SHP77 treated with DMSO at 0.1 percent for 48 hours (cell line): ENCODE measurements around the gene UBAP1L.
"Not testable (repeated sequence)": the region's sequence is repeated elsewhere in the genome, so short reads cannot be mapped to it uniquely, and the experiment has no call there.

ENCODE experiments used
- DNase-seq: peaks from one replicate; lab custom pipeline; 2025; lab: John Stamatoyannopoulos, UW

Gene UBAP1L

DNA sequence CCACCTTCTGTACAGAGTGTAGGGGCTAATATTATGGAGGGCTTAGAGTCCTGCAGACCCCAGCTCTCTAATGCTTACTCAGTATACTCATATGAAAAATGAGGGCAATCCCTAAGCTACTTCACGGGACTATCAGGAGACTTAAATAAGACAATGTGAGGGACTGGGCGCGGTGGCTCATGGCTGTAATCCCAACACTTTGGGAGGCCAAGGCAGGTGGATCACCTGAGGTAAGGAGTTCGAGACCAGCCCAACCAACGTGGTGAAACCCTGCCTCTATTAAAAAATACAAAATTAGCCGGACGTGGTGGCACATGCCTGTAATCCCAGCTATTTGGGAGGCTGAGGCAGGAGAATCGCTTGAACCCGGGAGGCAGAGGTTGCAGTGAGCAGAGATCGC is 15.2 kb downstream of the UBAP1L start:
- DNase-seq, result not testable (repeated sequence)

DNA sequence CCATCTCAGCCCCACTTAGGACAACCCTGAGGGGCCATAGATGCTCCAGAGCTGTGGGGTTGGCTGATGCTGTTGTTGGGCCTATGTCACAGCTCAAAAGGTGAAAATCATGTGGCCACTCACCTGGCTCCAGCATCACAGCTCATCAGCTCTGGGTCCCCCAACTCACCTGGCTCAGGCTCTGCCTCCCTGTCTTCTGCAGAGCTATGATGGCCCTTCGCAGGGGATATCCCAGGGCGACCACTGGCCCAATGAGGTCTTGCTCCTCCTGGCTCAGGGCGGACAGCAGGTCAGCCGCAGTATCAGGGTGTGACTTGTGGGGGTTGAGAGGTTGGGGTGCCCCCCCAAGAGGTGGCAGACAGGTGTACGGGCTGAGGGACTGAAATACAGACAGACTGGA is 15.7 kb downstream of the UBAP1L start:
- DNase-seq, result no peak

DNA sequence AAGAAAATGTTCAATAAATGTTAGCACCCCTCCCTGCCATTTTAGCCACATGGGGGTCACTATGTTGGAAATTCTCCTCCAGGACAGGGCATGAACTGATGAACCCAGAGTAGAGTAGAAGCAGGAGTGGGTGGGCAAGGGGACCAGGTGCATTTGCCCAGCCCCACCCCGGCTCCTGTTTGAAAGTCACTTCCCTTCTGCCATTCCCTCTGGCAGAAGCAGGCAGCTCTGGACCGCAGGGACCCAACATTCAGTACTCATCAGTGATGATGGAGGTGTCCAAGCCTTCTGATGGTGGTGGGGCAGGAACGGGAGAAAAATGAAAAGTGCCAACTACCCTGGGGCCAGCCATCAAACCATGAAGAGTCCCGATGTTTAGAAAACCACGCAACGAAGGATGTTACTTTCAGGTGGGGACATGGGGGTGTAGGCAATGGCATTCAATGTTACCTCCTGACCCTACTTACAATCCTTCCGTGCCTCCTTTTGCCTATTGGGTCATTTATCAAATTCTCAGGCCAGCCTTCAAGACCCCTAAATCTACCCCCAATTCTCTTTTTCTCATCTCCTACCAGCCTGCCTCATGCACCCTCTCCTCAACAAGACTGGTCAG is 17.2 kb downstream of the UBAP1L start:
- DNase-seq, result no peak

DNA sequence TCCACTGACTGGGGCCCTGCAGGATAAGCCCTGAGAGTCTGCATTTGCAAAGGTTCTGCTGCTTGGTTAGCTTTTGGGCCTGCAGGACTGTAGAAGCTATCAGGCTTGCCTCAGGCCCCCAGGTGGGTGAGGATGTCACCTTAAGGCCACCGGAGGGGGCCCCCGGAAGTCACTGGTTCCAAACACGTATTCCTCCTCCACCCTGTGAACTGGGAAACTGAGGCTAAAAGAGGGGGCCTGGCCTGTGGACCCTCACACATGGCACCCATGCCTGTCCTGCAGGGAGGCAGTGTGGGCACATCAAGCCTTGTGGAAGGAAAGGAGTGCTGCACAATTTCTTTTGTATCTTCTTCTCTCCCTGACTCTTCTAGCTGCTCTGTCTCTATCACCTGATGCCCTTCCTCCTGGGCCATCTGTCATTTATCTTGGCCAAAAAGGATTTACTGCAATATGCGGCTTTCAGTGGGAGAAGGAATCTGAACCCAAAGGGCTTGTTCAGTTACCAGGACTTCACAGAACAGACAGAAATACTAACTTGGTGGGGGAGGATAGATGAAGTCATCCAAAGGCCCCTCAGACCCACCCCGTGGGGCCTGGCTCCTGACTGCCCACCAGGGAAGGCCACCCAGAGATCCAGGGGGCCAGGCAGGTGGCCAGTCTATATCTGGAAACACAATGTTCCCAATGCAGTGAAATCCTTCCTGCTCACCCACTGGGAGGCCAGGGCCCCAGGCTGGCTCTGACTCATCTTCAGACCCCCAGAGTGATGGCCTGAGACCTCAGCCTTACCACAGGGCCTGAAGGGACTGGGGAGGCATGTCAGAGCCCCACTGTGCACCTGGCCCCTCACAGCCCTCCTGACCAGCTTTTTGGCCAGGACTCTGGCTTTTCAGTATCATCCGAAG is 18.3 kb downstream of the UBAP1L start:
- no peak for DNase-seq

DNA sequence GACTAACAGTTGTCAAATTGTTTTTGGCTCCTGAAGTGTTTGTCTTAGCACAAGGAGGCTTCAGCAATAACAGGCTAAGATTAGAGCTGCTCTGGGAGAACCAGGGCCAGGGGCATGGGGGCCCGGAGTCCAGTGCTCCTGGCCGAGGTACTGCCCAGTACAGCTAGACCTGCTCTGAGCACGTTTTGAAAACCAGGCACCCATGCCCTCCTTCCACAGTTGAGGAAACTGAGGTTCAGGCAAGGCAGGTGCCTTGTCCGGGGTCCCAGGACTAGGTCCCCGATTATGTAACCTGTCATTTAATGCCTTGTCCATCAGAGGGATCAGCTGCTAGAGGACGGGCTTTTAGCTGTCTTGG is 19.3 kb downstream of the UBAP1L start:
- DNase-seq, result no peak

DNA sequence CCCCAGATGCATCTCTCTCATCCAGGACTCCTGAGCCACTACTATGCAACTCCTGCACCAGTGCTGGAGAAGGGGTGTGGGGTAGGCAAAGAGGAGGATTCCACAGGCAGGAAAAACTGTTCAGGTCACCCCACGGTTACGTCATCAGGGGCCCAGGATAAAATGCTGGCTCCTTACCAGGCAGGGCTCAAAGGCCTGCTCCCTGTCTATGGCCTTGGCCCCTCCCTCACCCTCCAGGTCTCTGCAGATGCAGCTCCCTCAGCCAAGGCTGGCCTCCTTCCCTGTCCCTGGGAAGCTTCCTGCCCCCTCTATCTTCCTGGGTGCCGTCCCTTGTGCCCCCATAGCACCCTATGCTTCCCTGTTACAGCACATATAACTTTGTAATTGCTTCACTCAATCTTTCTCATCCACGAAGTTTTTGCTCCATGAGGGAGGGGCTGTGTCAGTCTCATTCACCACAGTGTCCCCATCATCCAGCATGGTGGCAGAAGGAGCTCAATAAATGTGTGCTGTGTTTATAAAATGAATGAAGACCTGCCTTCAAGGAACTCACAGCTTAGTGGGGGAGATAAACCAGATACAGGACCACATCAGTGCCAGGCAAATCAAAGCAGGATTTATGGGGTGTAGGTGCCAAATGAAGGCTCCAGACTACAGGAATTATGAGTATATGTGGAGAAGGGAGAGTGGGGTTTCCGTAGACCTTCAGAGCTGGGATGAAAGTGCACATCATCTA is 19.8 kb downstream of the UBAP1L start:
- DNase-seq, result no peak

DNA sequence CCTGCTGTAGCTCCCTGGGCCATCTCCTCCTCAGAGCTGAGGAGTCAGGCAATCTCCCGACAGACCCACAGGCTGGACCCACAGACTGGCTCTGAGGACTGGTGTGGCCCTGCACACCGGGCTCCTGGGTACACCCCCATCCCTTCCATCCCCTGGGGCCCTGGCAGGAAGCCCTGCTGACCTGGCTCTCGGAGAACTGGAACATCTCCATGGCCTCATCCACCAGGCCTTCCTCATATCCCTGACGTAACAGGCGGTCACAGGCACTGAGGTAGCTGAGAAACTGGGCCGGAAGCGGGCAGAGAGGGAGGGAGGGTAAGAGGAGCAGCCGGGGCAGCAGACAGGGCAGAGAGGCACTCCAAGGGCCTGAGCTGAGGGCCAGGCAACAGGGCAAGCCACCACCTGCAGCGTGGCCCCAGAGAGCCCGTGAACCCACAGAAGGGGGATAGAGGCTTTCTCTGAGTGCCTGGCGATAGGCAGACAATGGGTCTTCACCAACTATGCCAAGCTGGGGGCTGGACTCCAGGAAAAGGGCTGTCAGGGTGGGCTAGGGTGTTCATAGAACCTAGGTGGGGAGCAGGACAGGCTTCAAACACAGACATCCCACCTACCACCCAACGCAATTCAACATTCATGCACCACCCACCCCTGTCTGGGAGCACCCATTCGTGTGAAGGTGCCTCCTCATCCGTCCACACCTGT is 20.6 kb downstream of the UBAP1L start:
- DNase-seq, result no peak

DNA sequence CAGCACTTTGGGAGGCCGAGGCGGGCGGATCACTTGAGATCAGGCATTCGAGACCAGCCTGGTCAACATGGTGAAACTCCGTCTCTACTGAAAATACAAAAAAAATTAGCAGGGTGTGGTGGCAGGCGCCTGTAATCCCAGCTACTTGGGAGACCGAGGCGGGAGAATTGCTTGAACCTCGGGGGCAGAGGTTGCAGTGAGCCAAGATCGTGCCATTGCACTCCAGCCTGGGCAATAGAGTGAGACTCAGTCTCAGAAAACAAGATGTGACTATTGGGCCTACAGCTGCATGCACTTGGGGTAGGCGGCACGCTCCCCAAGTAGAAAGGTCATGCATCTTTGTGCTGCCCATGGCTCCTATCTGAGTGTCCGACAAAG is 21.2 kb downstream of the UBAP1L start:
- not testable (repeated sequence) for DNase-seq

DNA sequence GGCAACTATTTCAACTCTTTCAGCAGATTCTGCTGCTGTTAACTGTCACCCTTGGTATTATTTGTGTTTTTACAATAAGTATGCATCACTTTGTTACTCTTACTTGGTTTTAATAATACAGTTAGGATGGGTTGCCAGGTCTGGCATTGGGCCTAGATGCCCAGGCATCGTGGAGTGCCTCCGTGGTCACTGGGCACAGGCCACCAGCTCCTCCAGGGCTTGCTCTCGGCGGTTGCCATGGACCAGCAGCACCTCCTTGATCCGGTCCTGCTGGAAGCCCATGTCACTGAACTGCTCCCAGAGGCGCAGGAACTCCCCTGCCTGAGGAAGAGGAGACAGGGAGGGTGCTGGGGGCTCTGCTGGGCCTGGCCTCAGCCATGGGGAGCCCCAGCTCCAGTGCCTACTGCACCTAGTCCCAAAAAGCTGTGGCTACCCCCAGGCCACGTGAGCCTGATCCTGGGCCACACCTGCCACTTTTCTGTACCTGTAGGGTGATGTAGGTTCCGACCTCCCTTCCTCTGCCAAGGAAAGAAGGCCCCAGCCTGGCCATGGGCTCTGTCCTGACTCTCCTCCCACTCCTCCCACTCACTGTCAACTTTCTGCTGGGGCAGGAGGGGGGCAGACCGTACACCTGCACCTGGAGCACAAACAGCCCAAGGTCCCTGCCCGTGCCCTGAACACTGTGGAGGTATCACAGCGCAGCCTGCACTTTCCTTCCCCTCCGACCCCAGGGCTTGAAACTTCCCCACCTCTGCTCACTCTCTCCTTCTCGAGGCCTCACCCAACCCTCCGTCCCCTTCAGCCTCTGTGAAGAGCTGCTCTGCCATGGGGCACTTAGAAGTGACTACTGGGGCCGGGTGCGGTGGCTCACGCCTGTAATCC is 21.8 kb downstream of the UBAP1L start:
- DNase-seq, result no peak

DNA sequence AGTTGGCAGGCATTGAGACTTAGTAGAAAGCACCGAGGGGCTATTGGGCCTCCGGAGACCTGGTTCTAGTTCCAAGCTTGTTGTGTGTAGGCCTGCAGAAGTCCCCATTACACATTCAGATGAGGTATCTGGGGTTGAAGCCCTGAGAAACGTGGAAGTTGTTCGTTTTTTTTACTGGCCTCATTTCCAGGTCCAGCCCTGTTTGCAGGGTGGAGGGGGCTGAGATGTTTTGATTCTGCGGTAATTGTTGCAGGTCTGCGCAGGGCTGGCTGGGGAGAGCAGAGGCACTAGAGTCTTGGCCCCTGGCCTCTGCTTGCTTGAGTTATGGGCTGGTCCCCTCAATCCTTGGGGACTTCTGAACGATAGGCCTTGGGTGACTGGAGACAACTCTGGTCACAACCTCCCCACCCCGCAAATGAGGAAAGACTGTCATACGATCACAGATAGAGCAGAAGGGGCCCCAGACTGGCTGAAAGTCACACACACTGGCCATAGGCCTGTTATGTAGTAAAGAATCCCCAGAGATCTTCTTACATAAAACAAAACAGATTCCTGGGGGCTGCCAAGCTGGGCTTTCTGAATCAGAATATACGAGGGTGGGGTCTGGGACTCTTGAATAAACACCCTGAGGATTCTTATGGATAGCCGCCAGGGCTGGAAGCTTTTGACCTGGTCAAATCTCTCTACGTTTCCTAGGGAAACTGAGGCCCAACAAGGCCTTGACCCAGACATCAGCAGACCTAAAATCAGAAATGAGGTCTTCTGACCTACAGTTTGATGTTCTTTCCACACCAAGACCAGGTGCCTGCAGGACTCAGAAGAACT is 22.8 kb downstream of the UBAP1L start:
- DNase-seq, result no peak

DNA sequence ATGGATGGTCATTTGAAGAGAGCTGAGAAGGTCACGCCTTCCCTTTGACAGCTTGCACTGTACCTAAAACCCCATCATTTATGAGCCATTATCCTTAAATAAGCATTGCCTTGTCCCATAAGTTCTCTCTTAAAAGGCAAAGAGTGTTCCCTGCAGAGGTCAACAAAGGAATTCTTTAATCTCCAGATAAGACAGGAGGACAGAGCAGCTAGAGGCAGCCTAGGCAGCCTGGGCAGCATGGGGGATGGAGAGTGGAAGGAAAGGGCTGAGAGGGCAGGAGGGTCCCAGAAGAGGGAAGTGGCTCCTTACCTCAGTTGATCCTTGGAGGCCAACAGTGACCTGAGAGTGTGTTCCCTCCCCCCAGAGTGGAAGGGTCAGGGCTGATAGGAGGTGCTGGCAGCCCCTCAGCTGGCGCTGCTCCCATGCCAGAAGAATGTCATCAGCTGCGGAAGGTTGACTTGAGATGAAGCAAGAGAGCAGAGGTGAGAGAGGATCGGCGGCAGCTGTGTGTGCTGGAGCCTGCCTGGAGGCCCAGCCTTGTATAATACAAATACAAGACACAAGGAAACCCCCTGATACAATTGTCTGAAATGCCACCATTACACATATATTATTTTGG is 25.7 kb downstream of the UBAP1L start:
- no peak for DNase-seq

DNA sequence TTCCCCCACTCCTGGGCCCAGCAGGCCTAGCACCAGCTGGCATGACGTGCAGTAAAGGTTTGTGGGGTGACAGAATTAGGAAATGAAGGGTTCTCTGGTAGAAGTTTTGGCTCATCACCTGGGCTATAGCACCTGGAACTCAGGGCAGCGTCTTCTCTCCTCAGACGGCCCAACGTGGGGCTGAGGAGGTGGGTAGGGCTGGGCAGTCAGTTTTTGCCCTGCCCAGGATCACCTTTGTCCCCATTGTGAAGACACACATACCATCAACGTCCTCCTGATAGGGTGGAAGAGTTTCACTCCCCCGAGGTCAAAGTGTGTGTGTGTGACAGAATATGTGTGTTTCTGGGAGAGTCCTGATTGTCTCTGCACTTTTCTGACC is 26.4 kb downstream of the UBAP1L start:
- no peak for DNase-seq

DNA sequence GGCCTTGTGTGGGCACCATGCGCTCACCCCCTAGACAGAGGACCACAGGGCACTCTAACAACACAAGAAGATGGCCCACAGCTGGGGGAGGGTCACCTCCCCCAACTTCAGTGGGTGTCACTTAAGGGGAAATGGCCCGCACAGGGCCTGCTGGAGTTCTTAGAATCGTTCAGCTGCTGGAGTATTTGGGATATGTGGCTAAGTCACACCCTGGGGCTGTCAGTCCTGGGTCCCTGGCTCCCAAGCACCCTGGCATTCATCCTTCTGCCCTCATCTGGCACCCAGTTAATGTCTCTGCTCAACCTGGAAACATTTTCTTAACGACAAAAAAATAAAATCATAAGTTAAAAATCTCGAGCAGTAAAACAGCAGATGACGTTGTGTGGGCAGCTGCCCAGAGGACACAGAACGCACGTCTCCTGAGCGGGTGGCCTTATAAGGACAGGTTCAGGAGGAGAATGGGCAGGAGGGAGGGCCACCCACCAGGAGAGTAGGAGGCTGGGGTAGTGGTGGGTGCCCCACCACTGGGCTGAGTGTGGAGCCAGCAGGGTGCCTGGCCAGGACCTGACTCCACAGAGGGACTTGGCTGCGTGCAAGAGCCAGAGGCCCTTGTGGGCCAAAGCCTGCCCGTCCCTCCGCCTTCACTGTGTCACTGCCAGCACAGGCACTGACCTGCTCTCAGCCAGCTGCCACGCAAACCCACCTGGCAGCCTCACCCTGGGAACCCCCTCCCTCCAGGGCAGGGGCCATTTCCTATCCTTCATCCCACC is 26.9 kb downstream of the UBAP1L start:
- no peak for DNase-seq

DNA sequence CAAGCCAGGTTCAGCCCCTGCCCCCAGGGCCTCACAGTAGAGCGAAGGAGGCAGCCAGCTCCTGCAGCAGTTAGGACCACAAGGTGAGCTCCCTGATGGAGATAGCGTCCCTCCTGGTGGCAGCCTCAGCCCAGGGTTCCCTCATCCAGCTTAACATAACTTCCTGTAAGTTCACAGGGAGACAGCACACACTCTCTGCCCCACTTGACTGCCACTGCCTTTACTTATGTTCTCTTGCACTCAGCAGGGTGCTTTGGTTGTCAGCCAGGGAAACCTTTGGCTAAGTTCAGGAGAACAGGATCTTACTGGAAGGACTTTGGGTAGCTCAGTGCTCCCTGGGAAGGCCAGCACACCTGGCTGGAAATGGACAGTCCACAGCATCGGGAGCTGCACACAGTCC is 27.6 kb downstream of the UBAP1L start:
- no peak for DNase-seq

DNA sequence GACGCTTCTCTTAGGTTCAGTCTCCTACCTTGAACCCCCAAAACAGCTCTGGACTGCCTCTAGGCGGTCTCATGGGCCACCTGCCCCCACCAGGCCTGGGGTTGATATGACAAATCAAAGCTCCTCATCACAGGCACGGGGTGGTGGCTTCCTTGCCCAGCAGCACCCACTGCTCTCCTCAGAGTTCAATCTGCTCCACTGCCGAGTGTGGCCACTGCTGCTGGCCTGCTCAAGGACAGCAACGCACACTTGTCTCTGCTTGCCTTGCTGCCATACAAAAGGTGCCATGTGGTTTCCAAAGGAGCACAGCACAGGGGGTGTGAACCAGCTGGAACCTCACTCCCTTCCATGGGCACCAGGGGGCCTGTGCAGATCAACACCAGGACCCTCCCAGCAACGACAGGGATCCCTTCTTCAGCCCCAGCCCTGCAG is 28.3 kb downstream of the UBAP1L start:
- no peak for DNase-seq

DNA sequence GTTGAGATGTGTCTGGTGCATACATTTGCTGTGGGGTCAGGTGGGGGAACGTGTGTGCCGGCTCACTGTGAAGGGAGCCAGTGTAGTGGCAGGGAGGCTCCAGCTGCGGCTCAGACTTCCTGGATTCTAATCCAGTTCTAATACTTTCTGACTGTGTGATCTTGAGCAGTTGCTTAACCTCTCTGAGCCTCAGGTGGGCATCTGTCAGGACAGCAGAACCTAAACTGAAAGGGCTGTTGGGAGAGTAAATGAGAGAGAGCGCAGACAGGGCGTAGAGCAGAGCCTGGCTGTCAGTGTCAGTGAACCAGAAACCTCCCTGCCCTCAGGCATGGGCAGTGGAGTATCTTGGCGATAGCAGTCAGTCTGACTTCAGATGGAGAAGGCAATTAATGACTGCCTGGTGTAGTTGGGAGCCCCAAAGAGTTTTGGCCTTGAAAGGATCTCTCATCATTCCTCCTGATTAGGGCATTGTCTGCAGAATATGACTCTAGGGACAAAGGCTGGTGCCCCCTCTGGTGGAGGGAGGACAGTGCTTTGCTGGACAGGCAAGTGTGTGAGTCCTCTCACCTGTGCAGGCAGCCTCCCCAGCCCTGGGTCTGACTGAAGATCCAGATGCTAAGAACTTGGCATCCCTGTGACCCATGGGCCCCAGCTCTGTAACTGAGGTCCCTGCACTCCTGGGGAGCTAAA is 28.9 kb downstream of the UBAP1L start:
- no peak for DNase-seq

DNA sequence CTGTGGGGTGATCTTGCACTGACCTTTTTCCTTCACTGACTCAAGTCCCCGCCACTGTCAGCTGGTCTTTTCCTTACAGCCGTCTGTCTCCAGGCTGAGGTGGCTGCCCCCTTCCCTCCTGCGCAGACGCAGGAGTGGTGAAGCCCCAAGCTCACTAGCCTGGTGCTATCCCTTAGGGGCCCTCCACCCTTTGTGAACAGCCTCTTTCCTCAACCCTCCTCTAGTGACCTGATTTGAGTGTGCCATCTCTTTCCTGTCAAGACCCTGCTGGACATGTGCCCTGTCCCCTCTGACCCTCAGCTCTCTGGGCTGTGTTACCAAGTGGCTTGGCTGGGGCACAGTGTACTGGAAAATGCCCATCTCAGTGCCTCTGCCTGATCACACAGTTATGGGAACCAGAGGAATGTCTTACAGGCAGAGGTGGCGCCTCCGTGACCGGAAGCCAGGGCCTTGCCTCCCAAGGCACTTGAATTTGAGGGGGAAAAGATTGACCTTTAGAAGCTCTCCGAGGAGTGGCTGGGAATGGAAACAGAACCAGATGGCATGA is 29.7 kb downstream of the UBAP1L start:
- DNase-seq, result no peak

DNA sequence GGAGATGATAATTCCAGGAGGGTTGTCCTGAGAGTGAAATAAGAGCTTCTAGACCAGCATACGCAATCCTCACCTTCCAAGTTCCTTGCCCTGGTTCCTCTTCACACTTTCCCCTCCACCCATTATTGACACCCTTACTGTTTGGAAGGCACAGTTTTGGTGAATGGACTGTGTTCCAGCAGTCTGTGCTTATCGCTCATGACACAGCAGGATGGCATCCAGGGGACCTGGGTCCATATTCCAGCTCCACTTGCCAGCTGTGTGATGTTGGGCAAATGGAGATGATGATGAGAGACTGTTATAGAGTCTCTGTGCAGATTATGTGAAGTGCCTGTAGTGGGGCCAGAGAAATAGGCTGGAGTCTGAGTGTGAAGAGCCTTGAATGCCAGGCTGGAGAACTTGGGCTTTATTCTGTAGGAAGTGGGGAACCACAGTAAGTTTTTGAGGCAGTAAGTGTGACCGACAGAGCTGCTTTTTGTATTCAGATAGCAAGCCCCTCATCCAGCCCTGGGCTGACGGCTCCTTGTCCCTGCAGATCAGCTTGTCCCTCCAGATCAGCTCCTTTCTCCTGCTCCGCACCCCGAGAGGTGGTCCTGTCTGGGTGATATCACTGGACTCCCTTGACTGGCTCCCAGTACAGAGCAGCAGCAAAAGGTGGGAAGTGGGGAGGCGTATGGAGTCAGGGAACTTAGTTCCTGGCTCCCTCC is 30.3 kb downstream of the UBAP1L start:
- DNase-seq, result no peak
